Ectodermal cell (in vitro differentiated cells): Measurements from ENCODE around the gene KIF25.

Source experiments
- H3K27ac ChIP-seq: 2 replicates; pipeline ENCODE4 v1.7.0; 2013; ENCODE audit warnings: mild to moderate bottlenecking, low read depth, low read length; ENCODE audit not compliant: insufficient read depth, poor library complexity, severe bottlenecking
- H3K27me3 ChIP-seq: 2 replicates; pipeline ENCODE4 v1.7.0; 2013; ENCODE audit warnings: mild to moderate bottlenecking, low read length; ENCODE audit not compliant: insufficient read depth, control insufficient read depth, poor library complexity, severe bottlenecking
- H3K36me3 ChIP-seq: one replicate; pipeline ENCODE4 v1.7.0; 2013; ENCODE audit warnings: low read length; ENCODE audit not compliant: control insufficient read depth, insufficient read depth
- H3K4me1 ChIP-seq: one replicate; pipeline ENCODE4 v1.7.0; 2013; ENCODE audit warnings: low read length; ENCODE audit not compliant: control insufficient read depth, insufficient read depth
- H3K4me3 ChIP-seq: 2 replicates; pipeline ENCODE4 v1.7.0; 2013; ENCODE audit warnings: low read depth, low read length, control low read depth; ENCODE audit not compliant: insufficient read depth
- H3K9me3 ChIP-seq: 2 replicates; pipeline ENCODE4 v1.7.0; 2013; ENCODE audit warnings: mild to moderate bottlenecking, low read length, moderate library complexity; ENCODE audit not compliant: control insufficient read depth
- WGBS, 2 experiments: methylation state at CpG; one replicate each; pipeline ENCODE4 v1.1.7; 2013; ENCODE audit warnings: missing lambda C conversion rate in 2 of 2; 5-methylcytosine and 5-hydroxymethylcytosine counted together

Gene KIF25

GRCh38 chr6:168078175-168078942 is 80.9 kb downstream of the KIF25 start:
- no peaks in the 10 kb centered on the region for H3K27me3 ChIP-seq
- H3K4me1 ChIP-seq, result peaks cover 9% of the 10 kb centered on the region
- H3K9me3 ChIP-seq, result no peaks in the 10 kb centered on the region
- no peak overlapping the region for H3K27ac ChIP-seq
- no peak overlapping the region for H3K4me3 ChIP-seq
- 85 to 88% methylated on average over 19 to 21 of the region's 21 CpGs for WGBS, 2 experiments
- H3K36me3 ChIP-seq, result no peaks in the 10 kb centered on the region

GRCh38 chr6:168078943-168079405 is 81.5 kb downstream of the KIF25 start, which contains the start of gene FRMD1:
Gene FRMD1 (minus strand): TSS chr6:168079212. CDS start chr6:168079094, 118 bp downstream.
- no peaks in the 10 kb centered on the region for H3K9me3 ChIP-seq

GRCh38 chr6:168080393-168081077 is 83.1 kb downstream of the KIF25 start:
- peaks cover 10% of the 10 kb centered on the region for H3K4me1 ChIP-seq
- no peaks in the 10 kb centered on the region for H3K27me3 ChIP-seq
- no peak overlapping the region for H3K27ac ChIP-seq
- no peaks in the 10 kb centered on the region for H3K9me3 ChIP-seq
- no peaks in the 10 kb centered on the region for H3K36me3 ChIP-seq
- no peak overlapping the region for H3K4me3 ChIP-seq
- WGBS, 2 experiments, result 92 to 93% methylated on average over 24 of the region's 24 CpGs

More at GRCh38 chr6:168078943-168079405, 81.5 kb downstream of the KIF25 start, which contains the start of gene FRMD1:
- no peak within 1 kb of the TSS for H3K4me3 ChIP-seq
- WGBS, 2 experiments, result 92% methylated on average over 21 of the region's 21 CpGs
- no peak within 1 kb of the TSS for H3K27ac ChIP-seq
- H3K36me3 ChIP-seq, result no peaks in the 10 kb centered on the region
- no peaks in the 10 kb centered on the region for H3K27me3 ChIP-seq
- H3K4me1 ChIP-seq, result peaks cover 10% of the 10 kb centered on the region

- 93 to 94% methylated on average over 26 of the region's 26 CpGs for WGBS, 2 experiments
- H3K27ac ChIP-seq, result no peak overlapping the region
- no peaks in the 10 kb centered on the region for H3K27me3 ChIP-seq
- H3K4me1 ChIP-seq, result peaks cover 10% of the 10 kb centered on the region
- H3K36me3 ChIP-seq, result no peaks in the 10 kb centered on the region
- no peaks in the 10 kb centered on the region for H3K9me3 ChIP-seq
- no peak overlapping the region for H3K4me3 ChIP-seq
Measured at GRCh38 chr6:168081858-168082546, 84.5 kb downstream of the KIF25 start.

DNA sequence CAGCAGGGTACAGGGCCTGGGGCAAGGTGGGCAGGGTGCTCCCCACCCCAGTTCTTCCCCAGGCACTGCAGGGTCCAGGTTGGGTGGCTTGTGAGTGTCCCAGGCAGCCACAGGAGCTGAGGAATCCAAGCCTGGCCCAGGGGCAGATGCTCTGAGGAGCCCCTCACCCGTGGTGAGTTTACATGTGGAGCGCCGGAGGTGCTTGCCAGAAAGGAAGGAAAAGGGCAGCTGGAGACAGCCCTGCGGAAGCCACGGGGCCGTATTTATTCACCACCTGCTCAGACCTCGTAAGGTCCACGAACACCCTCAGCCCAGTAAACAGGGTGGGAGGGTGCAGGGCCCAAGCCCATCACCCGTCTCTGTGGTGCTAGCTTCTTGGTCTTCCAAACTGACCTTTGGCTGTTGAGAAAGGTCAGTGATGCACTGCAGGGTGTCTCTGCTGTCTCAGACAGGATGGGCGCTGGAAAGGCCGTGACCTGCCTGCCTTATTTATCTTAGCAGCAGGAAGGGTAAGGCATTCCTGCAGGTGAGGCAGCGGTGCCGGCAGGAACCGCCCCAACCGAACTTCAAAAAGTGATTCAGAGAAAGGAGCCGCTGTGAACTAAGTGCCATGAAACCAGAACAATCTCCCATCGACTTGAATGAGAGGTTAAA is 85.5 kb downstream of the KIF25 start:
- Histone ChIP-seq H3K4me3 (no peak overlapping the region), H3K27me3 (no peaks in the 10 kb centered on the region), H3K9me3 (no peaks in the 10 kb centered on the region), H3K27ac (no peak overlapping the region), H3K36me3 (no peaks in the 10 kb centered on the region), H3K4me1 (peaks cover 20% of the 10 kb centered on the region)
- WGBS, 2 experiments, result 66 to 74% methylated on average over 17 of the region's 17 CpGs

DNA sequence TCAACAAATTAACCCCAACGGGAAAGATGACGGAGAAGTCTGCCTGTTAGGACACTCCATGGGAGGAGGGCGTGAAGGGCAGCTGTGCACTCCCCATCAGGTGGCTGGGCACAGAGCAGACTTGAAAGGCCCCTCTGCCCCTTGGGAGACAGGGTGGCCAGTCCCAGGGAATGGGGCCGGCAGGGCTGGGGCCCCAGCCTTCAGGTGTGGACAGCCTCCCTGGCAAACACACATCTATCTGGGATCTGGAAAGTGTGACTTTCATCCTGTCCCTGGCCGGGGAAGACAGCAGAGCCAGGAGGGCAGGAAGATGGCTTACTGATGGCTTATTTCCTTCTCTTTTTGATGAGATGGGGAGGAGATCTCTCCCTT is 86.0 kb downstream of the KIF25 start:
- WGBS, 2 experiments, result 59 to 75% methylated on average over 5 of the region's 5 CpGs
- Histone ChIP-seq H3K27me3 (no peaks in the 10 kb centered on the region), H3K27ac (no peak overlapping the region), H3K4me1 (peaks cover 25% of the 10 kb centered on the region), H3K9me3 (no peaks in the 10 kb centered on the region), H3K4me3 (no peak overlapping the region), H3K36me3 (no peaks in the 10 kb centered on the region)

DNA sequence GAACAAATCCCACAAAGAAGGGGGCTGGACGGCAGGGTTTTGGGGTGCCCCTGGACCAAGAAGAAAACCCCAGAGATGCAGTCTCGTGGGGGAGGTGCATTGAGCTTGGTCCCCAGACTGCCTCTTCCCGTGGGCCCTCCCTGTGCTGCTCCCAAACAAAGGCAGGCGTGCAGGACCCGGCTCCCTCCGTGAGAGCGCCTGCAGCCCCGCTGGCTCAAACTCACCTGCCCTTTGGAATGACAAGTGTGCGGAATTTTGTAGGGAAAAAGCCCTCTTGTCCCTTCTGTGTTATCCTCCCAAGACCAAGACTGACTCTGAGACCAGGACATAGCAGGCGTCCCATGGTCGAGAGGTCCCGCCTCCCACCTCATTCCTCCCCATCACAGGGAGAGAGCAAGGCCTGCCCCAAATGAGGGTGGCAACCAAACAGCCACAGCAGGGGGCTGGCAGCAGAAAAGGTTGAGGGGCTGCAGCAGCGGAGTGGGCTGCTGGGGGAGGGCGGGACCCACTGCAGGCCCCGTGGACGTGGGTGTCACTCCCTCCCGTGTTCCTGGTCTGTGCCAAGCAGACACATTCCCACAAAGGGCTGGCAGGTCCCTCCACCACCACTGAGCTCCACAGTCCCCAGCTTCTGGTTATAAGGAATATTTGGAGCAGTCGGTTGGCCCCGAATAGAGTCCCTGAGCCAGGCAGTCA is 87.1 kb downstream of the KIF25 start:
- H3K9me3 ChIP-seq, result no peaks in the 10 kb centered on the region
- peaks cover 36% of the 10 kb centered on the region for H3K4me1 ChIP-seq
- H3K27me3 ChIP-seq, result no peaks in the 10 kb centered on the region
- WGBS, 2 experiments, result 78 to 79% methylated on average over 19 of the region's 19 CpGs
- no peak overlapping the region for H3K27ac ChIP-seq
- H3K4me3 ChIP-seq, result no peak overlapping the region
- H3K36me3 ChIP-seq, result no peaks in the 10 kb centered on the region

DNA sequence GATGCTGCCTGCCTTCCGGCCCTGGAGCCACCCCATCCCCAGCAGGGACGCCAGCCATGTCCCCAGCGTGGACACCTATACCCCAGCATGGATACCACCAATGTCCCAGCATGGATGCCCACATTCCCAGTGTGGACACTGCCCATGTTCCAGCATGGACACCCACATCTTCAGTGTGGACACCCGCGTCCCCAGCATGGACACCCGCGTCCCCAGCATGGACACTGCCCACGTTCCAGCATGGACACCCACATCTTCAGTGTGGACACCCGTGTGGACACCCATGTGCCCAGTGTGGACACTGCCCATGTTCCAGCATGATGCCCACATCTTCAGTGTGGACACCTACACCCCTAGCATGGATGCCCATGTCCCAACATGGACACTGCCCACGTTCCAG is 88.6 kb downstream of the KIF25 start:
- 96% methylated on average over 10 of the region's 10 CpGs for WGBS, 2 experiments
- H3K4me3 ChIP-seq, result no peak overlapping the region

GRCh38 chr6:168086616-168087015 is 89.1 kb downstream of the KIF25 start:
- H3K4me1 ChIP-seq, result peaks cover 47% of the 10 kb centered on the region
- no peaks in the 10 kb centered on the region for H3K27me3 ChIP-seq
- no peaks in the 10 kb centered on the region for H3K9me3 ChIP-seq
- 94 to 95% methylated on average over 10 of the region's 10 CpGs for WGBS, 2 experiments
- no peak overlapping the region for H3K27ac ChIP-seq
- H3K4me3 ChIP-seq, result no peak overlapping the region
- H3K36me3 ChIP-seq, result no peaks in the 10 kb centered on the region

More for the DNA sequence above, 88.6 kb downstream of the KIF25 start:
- H3K4me1 ChIP-seq, result peaks cover 43% of the 10 kb centered on the region
- H3K36me3 ChIP-seq, result no peaks in the 10 kb centered on the region
- H3K27ac ChIP-seq, result no peak overlapping the region
- H3K9me3 ChIP-seq, result no peaks in the 10 kb centered on the region
- no peaks in the 10 kb centered on the region for H3K27me3 ChIP-seq
